Skeletal muscle tissue (tissue), 4 donors: Measurements from ENCODE around the gene PITPNM3. TPM values are rescaled to one million over a fixed set of nuclear protein-coding genes. Genes with fewer than 3 reads are reported as not detected.

Experiments
- H3K27ac ChIP-seq: one replicate; pipeline ENCODE4 v1.7.0; 2013; ENCODE audit warnings: mild to moderate bottlenecking, low read depth, low read length, inconsistent platforms
- H3K27me3 ChIP-seq, 3 donors: one replicate each; pipeline ENCODE4 v1.7.0; 2013; ENCODE audit warnings: low read length in 3 of 3; ENCODE audit not compliant: control insufficient read depth in 3 of 3, insufficient read depth in 3 of 3
- H3K36me3 ChIP-seq, 3 donors: one replicate each; pipeline ENCODE4 v1.7.0; 2013; ENCODE audit warnings: low read length in 3 of 3; ENCODE audit not compliant: control insufficient read depth in 3 of 3, insufficient read depth in 3 of 3
- H3K4me1 ChIP-seq, 3 donors: one replicate each; pipeline ENCODE4 v1.7.0; 2013; ENCODE audit warnings: low read length in 3 of 3, mild to moderate bottlenecking in 3 of 3; ENCODE audit not compliant: control insufficient read depth in 3 of 3, insufficient read depth in 3 of 3
- H3K4me3 ChIP-seq, 3 donors: one replicate each; pipeline ENCODE4 v1.7.0; 2013; ENCODE audit warnings: low read length in 3 of 3
- H3K9ac ChIP-seq, 3 donors: one replicate each; pipeline ENCODE4 v1.7.0; 2013; ENCODE audit warnings: low read length in 3 of 3, mild to moderate bottlenecking in 3 of 3, moderate library complexity in 2 of 3, low read depth in 1 of 3
- H3K9me3 ChIP-seq, 3 donors: one replicate each; pipeline ENCODE4 v1.7.0; 2013; ENCODE audit warnings: low read length in 3 of 3; ENCODE audit not compliant: control insufficient read depth in 3 of 3
- total RNA-seq: library from RNA; depleted of rRNA; stranded (reverse); fragments of >200 nt; gene quantifications from one replicate; pipeline ENCODE4 v1.2.3, GENCODE V29; 2014
- donor health status: Osteomylitis.

Gene PITPNM3
- total RNA-seq, 1 donor from 2014 or later, result 1.0 TPM

DNA sequence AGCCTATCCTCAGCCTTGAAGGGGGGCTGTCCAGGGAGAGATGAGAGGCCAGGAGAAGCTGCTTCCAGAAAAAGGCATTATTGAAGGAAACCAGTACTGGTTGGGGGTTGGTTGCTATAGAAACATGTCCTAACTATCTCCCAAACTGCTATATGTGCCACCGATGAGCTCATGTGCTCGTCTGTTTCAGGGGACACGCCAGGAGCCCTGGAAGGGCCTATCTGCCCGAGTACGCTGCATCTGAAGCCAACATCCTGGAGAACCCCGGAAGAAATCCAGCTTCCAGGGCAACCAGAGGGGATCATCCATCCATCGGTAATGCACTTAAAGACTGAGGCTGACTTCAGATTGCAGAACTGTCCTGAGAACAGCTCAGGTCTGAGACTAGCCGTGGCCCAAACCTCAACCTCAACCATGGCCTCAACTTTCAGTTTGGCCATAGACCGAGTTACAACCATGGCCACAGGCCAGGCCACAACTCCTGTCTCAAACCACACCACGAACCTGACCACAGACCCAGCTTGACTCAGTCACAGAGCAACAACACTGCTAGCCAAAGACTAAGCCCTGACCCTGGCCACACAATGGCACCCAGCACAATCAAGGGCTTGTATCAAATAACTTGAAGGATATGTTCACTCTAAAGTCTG lies 10.2 kb downstream of the PITPNM3 start:
- Histone ChIP-seq H3K4me1 (peaks cover 3 to 9% (median 4%) of the 10 kb centered on the region in 3 donors), H3K27me3 (peaks cover 0 to 11% (median 10%) of the 10 kb centered on the region in 3 donors), H3K36me3 (no peaks in the 10 kb centered on the region), H3K9ac (no peak overlapping the region), H3K27ac (no peak overlapping the region), H3K4me3 (no peak overlapping the region), H3K9me3 (no peaks in the 10 kb centered on the region)

DNA sequence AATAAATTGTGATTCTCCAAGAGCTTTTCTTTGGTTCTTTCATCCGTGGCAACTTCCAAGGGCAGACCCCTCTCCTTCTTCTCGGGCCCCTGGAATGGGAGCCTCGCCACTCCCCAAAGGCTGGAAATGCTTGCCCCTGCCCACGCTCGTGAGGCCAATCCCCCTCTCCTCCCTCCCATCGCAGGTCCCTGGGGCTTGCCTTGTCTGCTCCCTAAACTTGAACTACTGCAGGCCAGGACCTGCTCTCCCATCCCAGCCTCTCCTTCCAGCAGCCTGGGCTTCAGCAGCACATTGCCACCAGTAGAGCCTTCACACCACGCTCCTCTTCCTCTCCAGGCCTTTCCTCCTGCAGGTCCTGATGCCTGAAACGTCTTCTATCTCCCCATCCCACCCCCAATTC lies 11.1 kb downstream of the PITPNM3 start:
- H3K4me3 ChIP-seq, result no peak overlapping the region
- no peaks in the 10 kb centered on the region for H3K9me3 ChIP-seq
- H3K27ac ChIP-seq, result no peak overlapping the region
- peaks cover 0 to 10% (median 8%) of the 10 kb centered on the region in 3 donors for H3K27me3 ChIP-seq
- H3K9ac ChIP-seq, result no peak overlapping the region
- H3K4me1 ChIP-seq, result peaks cover 3 to 9% (median 4%) of the 10 kb centered on the region in 3 donors
- no peaks in the 10 kb centered on the region for H3K36me3 ChIP-seq

DNA sequence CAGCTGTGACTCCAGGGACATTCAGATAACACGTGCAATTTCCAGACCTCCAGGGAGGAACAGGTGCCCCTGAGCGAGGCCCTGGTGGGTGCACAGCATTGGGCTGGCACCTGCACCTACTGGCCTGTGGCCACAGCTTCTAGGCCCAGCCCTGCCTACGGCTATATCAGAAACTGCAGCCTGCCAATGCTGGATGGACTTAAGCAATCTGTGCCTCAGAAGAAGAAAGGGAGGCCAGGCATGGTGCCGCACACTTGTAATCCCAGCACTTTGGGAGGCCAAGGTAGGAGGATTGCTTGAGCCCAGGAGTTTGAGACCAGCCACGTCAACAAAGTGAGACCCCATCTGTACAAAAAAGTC lies 12.4 kb downstream of the PITPNM3 start:
- H3K9me3 ChIP-seq, result peaks cover 3 to 4% (median 4%) of the 10 kb centered on the region in 3 donors
- H3K27ac ChIP-seq, result no peak overlapping the region
- peaks cover 3 to 6% (median 4%) of the 10 kb centered on the region in 3 donors for H3K4me1 ChIP-seq
- H3K27me3 ChIP-seq, result peaks cover 0 to 10% (median 8%) of the 10 kb centered on the region in 3 donors
- H3K36me3 ChIP-seq, result no peaks in the 10 kb centered on the region
- H3K9ac ChIP-seq, result no peak overlapping the region
- H3K4me3 ChIP-seq, result no peak overlapping the region

DNA sequence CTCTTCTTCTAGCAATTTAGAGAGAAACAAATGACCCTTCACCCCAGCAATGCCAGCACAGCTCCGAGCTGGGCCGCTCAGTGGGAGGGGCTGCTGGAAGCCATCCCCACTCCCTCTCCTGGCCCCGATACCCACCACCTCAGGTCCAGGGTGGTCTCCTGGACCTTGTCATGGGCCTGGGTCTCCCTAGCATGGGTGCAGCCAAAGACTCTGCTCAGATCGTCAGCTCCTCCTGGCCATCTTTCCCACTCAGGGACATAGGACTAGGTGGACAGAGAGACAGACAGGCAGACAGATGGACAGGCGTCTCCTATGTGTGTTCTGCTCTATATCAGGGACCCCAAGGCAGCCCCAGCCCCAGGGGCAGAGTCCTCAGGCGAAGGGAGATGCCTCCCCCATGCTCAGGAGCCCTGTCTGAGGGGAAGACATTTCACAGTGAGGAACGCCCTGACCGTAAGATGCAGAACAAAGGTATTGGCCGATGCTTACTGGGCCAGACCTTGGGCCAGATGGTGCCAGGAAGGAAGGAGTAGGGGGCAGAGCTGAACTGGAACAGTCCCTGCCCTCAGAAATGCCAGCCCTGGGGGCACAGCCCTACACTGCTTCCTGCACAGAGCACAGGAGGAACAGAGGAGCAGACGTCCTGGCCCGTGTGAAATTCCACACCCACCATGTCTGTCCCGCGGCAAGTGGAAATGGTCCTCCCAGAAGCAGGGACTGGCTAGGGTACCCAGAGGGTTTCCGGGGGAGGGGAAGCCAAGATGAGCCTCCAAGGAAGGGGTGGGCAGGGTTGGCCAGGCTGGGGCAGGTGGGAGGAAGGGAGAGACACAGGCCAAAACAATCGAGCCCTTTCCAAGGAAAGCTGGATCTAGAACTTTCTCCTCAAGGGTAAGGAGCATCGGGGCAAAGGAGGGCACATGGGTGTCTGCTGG lies 13.0 kb downstream of the PITPNM3 start:
- Histone ChIP-seq H3K27ac (no peak overlapping the region), H3K27me3 (peaks cover 0 to 16% (median 6%) of the 10 kb centered on the region in 3 donors), H3K4me1 (peaks cover 0 to 2% (median 1%) of the 10 kb centered on the region in 3 donors), H3K4me3 (no peak overlapping the region), H3K9me3 (peaks cover 5 to 8% (median 7%) of the 10 kb centered on the region in 3 donors), H3K36me3 (no peaks in the 10 kb centered on the region), H3K9ac (no peak overlapping the region)

GRCh38 chr17:6542577-6542976 lies 13.8 kb downstream of the PITPNM3 start:
- Histone ChIP-seq H3K4me3 (no peak overlapping the region), H3K4me1 (no peaks in the 10 kb centered on the region), H3K9ac (no peak overlapping the region), H3K27ac (no peak overlapping the region), H3K27me3 (peaks cover 0 to 14% (median 6%) of the 10 kb centered on the region in 3 donors), H3K36me3 (peaks cover 0 to 2% (median 0%) of the 10 kb centered on the region in 3 donors), H3K9me3 (peaks cover 5 to 8% (median 7%) of the 10 kb centered on the region in 3 donors)

DNA sequence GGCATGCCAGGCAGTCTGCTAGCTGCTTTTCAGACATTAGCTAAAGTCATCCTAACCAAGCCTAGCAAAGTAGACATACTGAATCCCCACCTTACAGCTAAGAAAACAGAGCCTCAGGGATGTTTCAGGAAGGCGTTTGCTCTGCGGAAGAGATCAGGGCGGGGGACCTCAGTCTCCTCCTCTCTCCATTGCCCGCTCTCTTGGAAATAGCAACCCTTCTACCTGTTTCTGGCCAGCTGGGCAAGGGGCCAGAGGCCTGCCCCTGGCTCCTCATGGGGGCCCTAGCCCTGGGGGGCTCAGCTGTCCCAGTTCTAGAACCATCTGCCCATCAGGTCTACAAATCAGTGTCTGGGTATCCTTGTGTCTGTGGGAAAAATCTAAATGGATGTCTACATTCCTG lies 14.5 kb downstream of the PITPNM3 start:
- H3K36me3 ChIP-seq, result peaks cover 0 to 3% (median 0%) of the 10 kb centered on the region in 3 donors
- peaks cover 5 to 8% (median 7%) of the 10 kb centered on the region in 3 donors for H3K9me3 ChIP-seq
- no peak overlapping the region for H3K27ac ChIP-seq
- H3K9ac ChIP-seq, result no peak overlapping the region
- peaks cover 0 to 14% (median 6%) of the 10 kb centered on the region in 3 donors for H3K27me3 ChIP-seq
- H3K4me1 ChIP-seq, result no peaks in the 10 kb centered on the region
- H3K4me3 ChIP-seq, result no peak overlapping the region

GRCh38 chr17:6539871-6540270 lies 16.5 kb downstream of the PITPNM3 start:
- Histone ChIP-seq H3K27me3 (peaks cover 0 to 14% (median 4%) of the 10 kb centered on the region in 3 donors), H3K36me3 (peaks cover 0 to 3% (median 0%) of the 10 kb centered on the region in 3 donors), H3K4me3 (no peak overlapping the region), H3K4me1 (no peaks in the 10 kb centered on the region), H3K9ac (no peak overlapping the region), H3K27ac (no peak overlapping the region), H3K9me3 (peaks cover 5 to 8% (median 7%) of the 10 kb centered on the region in 3 donors)

- H3K4me3 ChIP-seq, result no peak overlapping the region
- no peak overlapping the region for H3K9ac ChIP-seq
- H3K36me3 ChIP-seq, result peaks cover 0 to 3% (median 0%) of the 10 kb centered on the region in 3 donors
- H3K27ac ChIP-seq, result no peak overlapping the region
- peaks cover 5 to 8% (median 7%) of the 10 kb centered on the region in 3 donors for H3K9me3 ChIP-seq
- H3K4me1 ChIP-seq, result peaks cover 6 to 9% (median 8%) of the 10 kb centered on the region in 3 donors
- peaks cover 0 to 6% (median 0%) of the 10 kb centered on the region in 3 donors for H3K27me3 ChIP-seq
Measured at GRCh38 chr17:6536566-6537065, 19.7 kb downstream of the PITPNM3 start.

DNA sequence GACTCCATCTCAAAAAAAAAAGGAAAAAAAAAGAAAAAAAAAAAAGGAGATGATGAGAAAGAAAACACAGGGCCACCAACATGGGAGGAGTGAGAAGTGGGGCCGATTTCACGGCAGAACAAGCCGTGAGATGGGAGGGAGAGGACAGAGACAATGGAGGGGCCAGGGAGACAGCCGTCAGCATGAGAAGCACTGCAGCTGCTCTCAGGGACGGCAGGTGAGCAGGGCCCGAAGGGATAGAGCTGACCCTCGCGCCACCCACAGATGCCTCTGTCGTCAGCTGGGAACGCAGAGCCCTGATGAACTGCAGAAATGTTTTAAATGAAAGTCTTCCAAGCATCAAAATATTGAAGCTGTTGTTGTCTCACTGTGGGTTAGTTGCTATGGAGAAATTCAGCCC lies 20.3 kb downstream of the PITPNM3 start:
- no peak overlapping the region for H3K27ac ChIP-seq

More for the DNA sequence above, 20.3 kb downstream of the PITPNM3 start:
- no peak overlapping the region for H3K9ac ChIP-seq
- H3K36me3 ChIP-seq, result peaks cover 0 to 3% (median 0%) of the 10 kb centered on the region in 3 donors
- H3K4me1 ChIP-seq, result peaks cover 6 to 9% (median 8%) of the 10 kb centered on the region in 3 donors
- H3K4me3 ChIP-seq, result no peak overlapping the region
- H3K9me3 ChIP-seq, result peaks cover 5 to 8% (median 7%) of the 10 kb centered on the region in 3 donors
- peaks cover 0 to 6% (median 0%) of the 10 kb centered on the region in 3 donors for H3K27me3 ChIP-seq
